Sigmoid colon (tissue), 3 donors: ENCODE results near the gene PRDM5.

Experiments
- POLR2A ChIP-seq, 2 donors: fragments of 450-650 bp; IDR thresholded peaks; one replicate each; pipeline ENCODE4 v1.6.1; 2016; ENCODE audit warnings: antibody characterized with exemption in 2 of 2, mild to moderate bottlenecking in 2 of 2, moderate library complexity in 2 of 2
- TF ChIP-seq, protein P1 (sequence below), 4 experiments: fragments of 450-650 bp in 3 of 4; fragments of 200-600 bp in 1 of 4; IDR thresholded peaks; one replicate each; pipeline ENCODE4 v1.5.1; 2016 to 2019; ENCODE audit warnings: antibody characterized with exemption in 4 of 4, mild to moderate bottlenecking in 3 of 4, moderate library complexity in 2 of 4

DNA sequence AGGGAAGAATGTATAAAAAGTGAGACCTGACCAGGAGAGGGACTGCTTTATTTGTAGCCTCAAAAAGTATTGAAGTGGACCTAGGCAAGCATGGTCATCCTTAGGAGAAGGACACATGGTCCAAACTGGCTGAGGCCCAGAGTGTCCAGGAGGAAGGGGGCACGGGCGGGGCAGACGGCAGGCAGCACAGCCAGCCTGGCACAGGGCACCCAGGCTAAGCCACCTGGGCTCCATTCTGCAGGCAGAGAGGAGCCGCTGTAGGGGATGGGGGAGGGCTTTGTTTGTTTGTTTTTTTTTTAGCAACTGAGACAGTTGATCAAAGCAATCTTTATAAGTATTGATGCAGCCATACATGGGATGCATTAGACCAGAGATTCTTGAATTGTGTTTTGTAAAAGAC, 188.6 kb downstream of the PRDM5 start:
- TF ChIP-seq, protein P1, sequence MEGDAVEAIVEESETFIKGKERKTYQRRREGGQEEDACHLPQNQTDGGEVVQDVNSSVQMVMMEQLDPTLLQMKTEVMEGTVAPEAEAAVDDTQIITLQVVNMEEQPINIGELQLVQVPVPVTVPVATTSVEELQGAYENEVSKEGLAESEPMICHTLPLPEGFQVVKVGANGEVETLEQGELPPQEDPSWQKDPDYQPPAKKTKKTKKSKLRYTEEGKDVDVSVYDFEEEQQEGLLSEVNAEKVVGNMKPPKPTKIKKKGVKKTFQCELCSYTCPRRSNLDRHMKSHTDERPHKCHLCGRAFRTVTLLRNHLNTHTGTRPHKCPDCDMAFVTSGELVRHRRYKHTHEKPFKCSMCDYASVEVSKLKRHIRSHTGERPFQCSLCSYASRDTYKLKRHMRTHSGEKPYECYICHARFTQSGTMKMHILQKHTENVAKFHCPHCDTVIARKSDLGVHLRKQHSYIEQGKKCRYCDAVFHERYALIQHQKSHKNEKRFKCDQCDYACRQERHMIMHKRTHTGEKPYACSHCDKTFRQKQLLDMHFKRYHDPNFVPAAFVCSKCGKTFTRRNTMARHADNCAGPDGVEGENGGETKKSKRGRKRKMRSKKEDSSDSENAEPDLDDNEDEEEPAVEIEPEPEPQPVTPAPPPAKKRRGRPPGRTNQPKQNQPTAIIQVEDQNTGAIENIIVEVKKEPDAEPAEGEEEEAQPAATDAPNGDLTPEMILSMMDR (IDR thresholded peaks at IDR 0.05): no peak
- no peak for TF ChIP-seq POLR2A (IDR thresholded peaks at IDR 0.05)
